Measurements from ENCODE around the gene TNFAIP2. TPM values are rescaled to one million over a fixed set of nuclear protein-coding genes. Genes with fewer than 3 reads are reported as not detected.
"Not testable (repeated sequence)": the region's sequence is repeated elsewhere in the genome, so short reads cannot be mapped to it uniquely, and the experiment has no call there.

Gene TNFAIP2
- total and polyA plus RNA-seq, 4 donors, result 65.6 to 519 (median 226) TPM

GRCh38 chr14:103169954-103170353 is 46.7 kb downstream of the TNFAIP2 start:
- DNase-seq (no peak), ATAC-seq (ENCODE audit: insufficient read depth, low FRiP score) (no peak)
- WGBS, 2 donors, result 93 to 99% methylated on average over 6 of the region's 6 CpGs
- no peak for TF ChIP-seq CTCF (IDR thresholded peaks at IDR 0.05; ENCODE audit: control extremely low read depth, extremely low read depth)
- Histone ChIP-seq H3K4me3 (no peak overlapping the region), H3K36me3 (ENCODE audit: control insufficient read depth in 4 of 4, insufficient read depth in 4 of 4, low read length in 4 of 4) (no peaks in the 10 kb centered on the region), H3K9ac (ENCODE audit: insufficient read depth in 1 of 2, low read length in 2 of 2) (no peak overlapping the region), H3K27ac (ENCODE audit: low read depth in 1 of 2, low read length in 1 of 2) (no peak overlapping the region), H3K4me1 (ENCODE audit: control insufficient read depth in 5 of 5, insufficient read depth in 5 of 5, low read length in 5 of 5) (no peaks in the 10 kb centered on the region), H3K27me3 (ENCODE audit: control insufficient read depth in 3 of 3, insufficient read depth in 3 of 3, low read length in 2 of 3) (no peaks in the 10 kb centered on the region), H3K9me3 (ENCODE audit: control insufficient read depth in 4 of 4, insufficient read depth in 3 of 4, low read length in 3 of 4) (peaks cover 0 to 15% (median 5%) of the 10 kb centered on the region in 4 donors)

GRCh38 chr14:103171206-103171605 is 47.9 kb downstream of the TNFAIP2 start:
- not testable (repeated sequence) for H3K36me3 ChIP-seq (ENCODE audit: control insufficient read depth in 4 of 4, insufficient read depth in 4 of 4, low read length in 4 of 4); H3K27ac ChIP-seq (ENCODE audit: low read depth in 1 of 2, low read length in 1 of 2); H3K4me3 ChIP-seq; H3K27me3 ChIP-seq (ENCODE audit: control insufficient read depth in 3 of 3, insufficient read depth in 3 of 3, low read length in 2 of 3); H3K4me1 ChIP-seq (ENCODE audit: control insufficient read depth in 5 of 5, insufficient read depth in 5 of 5, low read length in 5 of 5); ATAC-seq (ENCODE audit: insufficient read depth, low FRiP score); H3K9ac ChIP-seq (ENCODE audit: insufficient read depth in 1 of 2, low read length in 2 of 2); DNase-seq
- WGBS, 2 donors, result 76 to 82% methylated on average over 2 of the region's 2 CpGs
- peaks cover 0 to 21% (median 9%) of the 10 kb centered on the region in 4 donors for H3K9me3 ChIP-seq (ENCODE audit: control insufficient read depth in 4 of 4, insufficient read depth in 3 of 4, low read length in 3 of 4)

GRCh38 chr14:103172921-103173320 is 49.7 kb downstream of the TNFAIP2 start:
- H3K9me3 ChIP-seq (ENCODE audit: control insufficient read depth in 4 of 4, insufficient read depth in 3 of 4, low read length in 3 of 4), result peaks cover 0 to 19% (median 9%) of the 10 kb centered on the region in 4 donors
- peaks cover 0 to 2% (median 0%) of the 10 kb centered on the region in 5 donors for H3K4me1 ChIP-seq (ENCODE audit: control insufficient read depth in 5 of 5, insufficient read depth in 5 of 5, low read length in 5 of 5)
- DNase-seq (no peak), ATAC-seq (ENCODE audit: insufficient read depth, low FRiP score) (no peak)
- no peaks in the 10 kb centered on the region for H3K27me3 ChIP-seq (ENCODE audit: control insufficient read depth in 3 of 3, insufficient read depth in 3 of 3, low read length in 2 of 3)
- H3K4me3 ChIP-seq, result no peak overlapping the region
- TF ChIP-seq CTCF (IDR thresholded peaks at IDR 0.05; ENCODE audit: control extremely low read depth, extremely low read depth), result no peak
- H3K36me3 ChIP-seq (ENCODE audit: control insufficient read depth in 4 of 4, insufficient read depth in 4 of 4, low read length in 4 of 4), result no peaks in the 10 kb centered on the region
- WGBS, 2 donors, result 72 to 78% methylated on average over 5 of the region's 5 CpGs
- no peak overlapping the region for H3K27ac ChIP-seq (ENCODE audit: low read depth in 1 of 2, low read length in 1 of 2)
- no peak overlapping the region for H3K9ac ChIP-seq (ENCODE audit: insufficient read depth in 1 of 2, low read length in 2 of 2)

- 45 to 64% methylated on average over 2 of the region's 2 CpGs for WGBS, 2 donors
- not testable (repeated sequence) for H3K4me1 ChIP-seq (ENCODE audit: control insufficient read depth in 5 of 5, insufficient read depth in 5 of 5, low read length in 5 of 5); H3K9ac ChIP-seq (ENCODE audit: insufficient read depth in 1 of 2, low read length in 2 of 2); H3K4me3 ChIP-seq; DNase-seq; H3K36me3 ChIP-seq (ENCODE audit: control insufficient read depth in 4 of 4, insufficient read depth in 4 of 4, low read length in 4 of 4); ATAC-seq (ENCODE audit: insufficient read depth, low FRiP score); H3K27ac ChIP-seq (ENCODE audit: low read depth in 1 of 2, low read length in 1 of 2); H3K27me3 ChIP-seq (ENCODE audit: control insufficient read depth in 3 of 3, insufficient read depth in 3 of 3, low read length in 2 of 3)
- peaks cover 0 to 19% (median 9%) of the 10 kb centered on the region in 4 donors for H3K9me3 ChIP-seq (ENCODE audit: control insufficient read depth in 4 of 4, insufficient read depth in 3 of 4, low read length in 3 of 4)
Measured at GRCh38 chr14:103173887-103174286, 50.6 kb downstream of the TNFAIP2 start.

GRCh38 chr14:103176176-103176575 is 52.9 kb downstream of the TNFAIP2 start:
- H3K36me3 ChIP-seq (ENCODE audit: control insufficient read depth in 4 of 4, insufficient read depth in 4 of 4, low read length in 4 of 4); H3K27me3 ChIP-seq (ENCODE audit: control insufficient read depth in 3 of 3, insufficient read depth in 3 of 3, low read length in 2 of 3); H3K4me3 ChIP-seq; ATAC-seq (ENCODE audit: insufficient read depth, low FRiP score); H3K27ac ChIP-seq (ENCODE audit: low read depth in 1 of 2, low read length in 1 of 2); DNase-seq; H3K9ac ChIP-seq (ENCODE audit: insufficient read depth in 1 of 2, low read length in 2 of 2); H3K4me1 ChIP-seq (ENCODE audit: control insufficient read depth in 5 of 5, insufficient read depth in 5 of 5, low read length in 5 of 5): not testable (repeated sequence)
- WGBS, 2 donors, result 55 to 70% methylated on average over 4 of the region's 4 CpGs
- peaks cover 0 to 11% (median 4%) of the 10 kb centered on the region in 4 donors for H3K9me3 ChIP-seq (ENCODE audit: control insufficient read depth in 4 of 4, insufficient read depth in 3 of 4, low read length in 3 of 4)
